H1 (cell line): Measurements from ENCODE around the gene PDE8A. TPM values are rescaled to one million over a fixed set of nuclear protein-coding genes. Genes with fewer than 3 reads are reported as not detected.

Experiments used
- CTBP2 ChIP-seq: IDR thresholded peaks from 2 replicates; pipeline ENCODE4 v1.7.0; 2011; ENCODE audit warnings: borderline replicate concordance, mild to moderate bottlenecking, moderate library complexity, mixed read lengths, low read length; ENCODE audit not compliant: insufficient read depth, insufficient read length
- EZH2 ChIP-seq: fragments of 200-600 bp; sonication (generic); IDR thresholded peaks from 2 replicates; pipeline ENCODE4 v1.7.1; 2012; ENCODE audit warnings: low read depth, mild to moderate bottlenecking, moderate library complexity, low read length, inconsistent platforms; ENCODE audit not compliant: severe bottlenecking
- RNF2 ChIP-seq: fragments of 200-900, 300-1000 bp; sonication (generic); IDR thresholded peaks from 2 replicates; pipeline ENCODE4 v1.7.1; 2016; ENCODE audit warnings: borderline replicate concordance, low read depth, mild to moderate bottlenecking, antibody characterized with exemption, low read length; ENCODE audit not compliant: poor library complexity, severe bottlenecking; ENCODE audit errors: missing control alignments
- SAP30 ChIP-seq: fragments of 300-600 bp; sonication (generic); IDR thresholded peaks from 2 replicates; pipeline ENCODE4 v1.7.1; 2012; ENCODE audit warnings: low read length, moderate library complexity, mild to moderate bottlenecking, inconsistent platforms; ENCODE audit not compliant: insufficient read depth, insufficient replicate concordance
- SP1 ChIP-seq: IDR thresholded peaks from 2 replicates; pipeline ENCODE4 v1.6.1; 2011; ENCODE audit warnings: low read depth, low read length
- YY1 ChIP-seq: IDR thresholded peaks from 2 replicates; pipeline ENCODE4 v1.6.1; 2011; ENCODE audit warnings: low read depth, mild to moderate bottlenecking, low read length
- polyA plus RNA-seq, 7 experiments: library from polyadenylated mRNA; depleted of rRNA in 3 of 7; stranded (reverse) in 5 of 7; unstranded in 2 of 7; fragments of >200 nt in 5 of 7; fragments of 200-250 nt in 2 of 7; gene quantifications; 1 replicate in 5 of 7; 2 replicates in 1 of 7; 4 replicates in 1 of 7; pipeline versions ENCODE4 v1.2.1 to v1.2.3, GENCODE V29; 2011 to 2013; ENCODE audit warnings: missing spikeins in 2 of 7, mixed read lengths in 2 of 7
- total RNA-seq: library from RNA; stranded (reverse); fragmentation: NEBNext Ultra II Directional; extraction: Animal tissue kit (Norgen Biotek cat#: 25700); gene quantifications from 2 replicates; pipeline ENCODE4 v1.2.1, GENCODE V29; 2021
- TF ChIP-seq, protein P1 (sequence below): IDR thresholded peaks from 2 replicates; pipeline ENCODE4 v1.6.1; 2011; ENCODE audit warnings: low read length, improper control_type of control experiment

The PDE8A gene
- total and polyA plus RNA-seq, 2 of the 8 experiments (the other 6 are each of a cell fraction or from before 2014, with no cell fraction given): 6.9 to 7.8 TPM

DNA sequence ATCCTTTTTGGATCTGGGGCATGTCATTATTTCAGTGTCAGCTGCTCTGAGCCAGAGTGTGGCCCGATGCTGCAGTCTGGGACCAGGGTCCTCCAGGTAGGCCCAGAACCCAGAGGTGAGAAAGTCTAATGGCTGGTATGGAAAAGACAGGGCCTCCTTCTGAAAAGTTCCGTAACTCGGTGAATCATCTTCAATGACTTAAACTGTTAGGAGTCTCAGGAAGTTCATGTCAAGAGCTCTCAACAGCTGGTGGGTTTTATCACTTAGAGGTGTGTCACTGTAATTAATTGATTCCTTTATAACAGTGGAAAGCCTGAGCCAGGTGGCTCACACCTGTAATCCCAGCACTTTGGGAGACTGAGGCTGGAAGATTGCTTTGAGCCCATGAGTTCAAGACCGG, 28.5 kb upstream of the PDE8A start (continued):
- TF ChIP-seq YY1: no peak
- TF ChIP-seq EZH2: no peak
- no peak for TF ChIP-seq SP1
- TF ChIP-seq SAP30: no peak
- no peak for TF ChIP-seq CTBP2
- no peak for TF ChIP-seq RNF2
- TF ChIP-seq, protein P1, sequence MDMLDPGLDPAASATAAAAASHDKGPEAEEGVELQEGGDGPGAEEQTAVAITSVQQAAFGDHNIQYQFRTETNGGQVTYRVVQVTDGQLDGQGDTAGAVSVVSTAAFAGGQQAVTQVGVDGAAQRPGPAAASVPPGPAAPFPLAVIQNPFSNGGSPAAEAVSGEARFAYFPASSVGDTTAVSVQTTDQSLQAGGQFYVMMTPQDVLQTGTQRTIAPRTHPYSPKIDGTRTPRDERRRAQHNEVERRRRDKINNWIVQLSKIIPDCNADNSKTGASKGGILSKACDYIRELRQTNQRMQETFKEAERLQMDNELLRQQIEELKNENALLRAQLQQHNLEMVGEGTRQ: no peak
